Panc1 (cell line): ENCODE measurements around the gene RGS6. TPM values are rescaled to one million over a fixed set of nuclear protein-coding genes. Genes with fewer than 3 reads are reported as not detected.

Experiments used
- ATAC-seq: fragments of 200-7000 bp; cut with Tn5 transposase; 2 replicates; pipeline ENCODE4 v1.9.1; 2020; ENCODE audit warnings: mild to moderate bottlenecking, moderate library complexity
- BruUV-seq: library from RNA; stranded (reverse); fragments of 400-500 nt; replicated peaks from 2 replicates; lab custom pipeline; 2021; lab: Mats Ljungman, UMichigan
- CTCF ChIA-PET: fragments of 300-600 bp; sonication (Branson Sonifier 250); formaldehyde crosslinking; loops from one replicate; lab custom pipeline; 2022; ENCODE audit warnings: antibody characterized with exemption; lab: Charles Lee
- POLR2A ChIA-PET: fragments of 300-600 bp; sonication (Branson Sonifier 250); formaldehyde crosslinking; loops from one replicate; lab custom pipeline; 2022; ENCODE audit warnings: antibody characterized with exemption; lab: Charles Lee
- DNase-seq: peaks from one replicate; pipeline ENCODE4 v3.0.0-alpha.2; 2010; ENCODE audit warnings: low read depth, low spot score
- H3K27ac ChIP-seq: 2 replicates; pipeline ENCODE4 v1.5.1; 2011; ENCODE audit warnings: mild to moderate bottlenecking, low read length, inconsistent platforms
- H3K27me3 ChIP-seq: fragments of 200-500 bp; sonication (Bioruptor generic); 2 replicates; pipeline ENCODE4 v1.6.0; 2014; ENCODE audit warnings: low read length, inconsistent platforms; ENCODE audit not compliant: control insufficient read depth, insufficient read depth
- H3K36me3 ChIP-seq: fragments of 200-500 bp; sonication (Bioruptor generic); 2 replicates; pipeline ENCODE4 v1.5.1; 2014; ENCODE audit warnings: inconsistent platforms, mild to moderate bottlenecking, low read length, moderate library complexity; ENCODE audit not compliant: control insufficient read depth, insufficient read depth
- H3K4me1 ChIP-seq: 2 replicates; pipeline ENCODE4 v1.5.1; 2011; ENCODE audit warnings: inconsistent platforms, mild to moderate bottlenecking, low read length, moderate library complexity; ENCODE audit not compliant: control insufficient read depth, insufficient read depth
- H3K4me3 ChIP-seq, 2 experiments: 2 replicates each; pipeline ENCODE4 v1.5.1; 2011 to 2012; ENCODE audit warnings: low read depth in 2 of 2, low read length in 2 of 2, mild to moderate bottlenecking in 2 of 2, inconsistent platforms in 1 of 2, moderate library complexity in 1 of 2
- H3K9me3 ChIP-seq: fragments of 200-500 bp; sonication (Bioruptor generic); 2 replicates; pipeline ENCODE4 v1.5.1; 2014; ENCODE audit warnings: low read depth, mild to moderate bottlenecking, inconsistent platforms, low read length, moderate library complexity; ENCODE audit not compliant: control insufficient read depth, insufficient read depth
- CTCF ChIP-seq: fragments of 450-650 bp; IDR thresholded peaks from 2 replicates; pipeline ENCODE4 v1.5.1; 2017; ENCODE audit warnings: mild to moderate bottlenecking
- POLR2AphosphoS5 ChIP-seq: IDR thresholded peaks from 2 replicates; pipeline ENCODE4 v1.6.1; 2012; ENCODE audit warnings: mild to moderate bottlenecking, low read depth, low read length, moderate library complexity
- REST ChIP-seq, 2 experiments: IDR thresholded peaks; 2 replicates each; pipeline ENCODE4 v1.6.1; 2011 to 2012; ENCODE audit warnings: low read depth in 2 of 2, control low read depth in 1 of 2, low read length in 1 of 2, mild to moderate bottlenecking in 1 of 2, moderate library complexity in 1 of 2; ENCODE audit not compliant: insufficient read depth in 1 of 2
- SIN3A ChIP-seq: IDR thresholded peaks from 2 replicates; pipeline ENCODE4 v1.6.1; 2012; ENCODE audit warnings: low read depth, mild to moderate bottlenecking, low read length, moderate library complexity, borderline replicate concordance; ENCODE audit not compliant: insufficient read depth
- TCF7L2 ChIP-seq: IDR thresholded peaks from 2 replicates; pipeline ENCODE4 v1.6.1; 2011; ENCODE audit warnings: mild to moderate bottlenecking, low read depth, low read length, inconsistent platforms
- in situ Hi-C: cut with HindIII; loops from 2 replicates; pipeline ENCODE4 v1.10.0; 2016; ENCODE audit warnings: low sequenced_read_pairs, low pct_unique_long_range_greater_than_20kb
- intact Hi-C: fragments of 100-400 bp; cut with micrococcal nuclease; formaldehyde crosslinking; loops from one replicate; pipeline ENCODE4 v1.10.0; 2022; ENCODE audit not compliant: unreplicated experiment
- total RNA-seq: library from RNA; stranded (reverse); gene quantifications from one replicate; pipeline ENCODE4 v1.2.1, GENCODE V29; 2021; ENCODE audit not compliant: unreplicated experiment

The RGS6 gene
- total RNA-seq, 1 experiment from 2014 or later = not detected

GRCh38 chr14:71913342-71913741 is 18.9 kb upstream of the RGS6 start:
- ChIA-PET CTCF (no interaction called here), POLR2A (no interaction called here)
- in situ Hi-C loops (no loop called here), intact Hi-C loops (no loop called here)
- ATAC-seq (no peak), DNase-seq (no peak)
- Histone ChIP-seq H3K27ac (no peak overlapping the region), H3K4me3 (no peak overlapping the region), H3K36me3 (no peaks in the 10 kb centered on the region), H3K9me3 (no peaks in the 10 kb centered on the region), H3K27me3 (no peaks in the 10 kb centered on the region), H3K4me1 (no peaks in the 10 kb centered on the region)
- TF ChIP-seq SIN3A (no peak), TCF7L2 (no peak), REST (IDR thresholded peaks at IDR 0.05; ENCODE audit: insufficient read depth in 1 of 2, low read depth in 2 of 2, low read length in 1 of 2) (no peak), POLR2AphosphoS5 (no peak), CTCF (no peak)
- BruUV-seq = no TSS peak

GRCh38 chr14:71918955-71919354 is 13.3 kb upstream of the RGS6 start:
- ATAC-seq (no peak), DNase-seq (no peak)
- CTCF ChIA-PET = no interaction called here
- no peaks in the 10 kb centered on the region for H3K36me3 ChIP-seq
- in situ Hi-C loops (no loop called here), intact Hi-C loops (no loop called here)
- no peaks in the 10 kb centered on the region for H3K27me3 ChIP-seq
- no peak overlapping the region for H3K27ac ChIP-seq
- no peaks in the 10 kb centered on the region for H3K9me3 ChIP-seq
- TF ChIP-seq CTCF = no peak
- TF ChIP-seq SIN3A = no peak
- TF ChIP-seq TCF7L2 = no peak
- no peak for TF ChIP-seq POLR2AphosphoS5
- TF ChIP-seq REST (IDR thresholded peaks at IDR 0.05; ENCODE audit: insufficient read depth in 1 of 2, low read depth in 2 of 2, low read length in 1 of 2) = no peak
- BruUV-seq = no TSS peak
- POLR2A ChIA-PET = no interaction called here
- no peak overlapping the region for H3K4me3 ChIP-seq
- no peaks in the 10 kb centered on the region for H3K4me1 ChIP-seq
